Activated T-cell treated with anti-CD3 and anti-CD28 coated beads for 4 hours (primary cell): Measurements from ENCODE around the gene OR2A12.
"Not testable (repeated sequence)": the region's sequence is repeated elsewhere in the genome, so short reads cannot be mapped to it uniquely, and the experiment has no call there.

ENCODE experiments used
- DNase-seq: peaks from one replicate; pipeline ENCODE4 v3.0.0-alpha.2; 2020

OR2A12 gene

GRCh38 chr7:144085978-144086377, at the start of gene OR2A12:
Gene OR2A12, plus strand, starts transcription at chr7:144086278. Its CDS starts 8,830 bp downstream, at chr7:144095108.
- DNase-seq, result no peak

- no peak for DNase-seq
Measured at GRCh38 chr7:144036302-144036885, 49.7 kb upstream of the OR2A12 start.

GRCh38 chr7:144037414-144038035, 48.6 kb upstream of the OR2A12 start:
- no peak for DNase-seq

GRCh38 chr7:144038887-144039286, 47.2 kb upstream of the OR2A12 start:
- no peak for DNase-seq

- DNase-seq, result no peak
Measured at GRCh38 chr7:144048648-144049047, 37.4 kb upstream of the OR2A12 start, which contains the start of gene OR2A5. Gene OR2A5, plus strand, starts transcription at chr7:144048948. Its CDS starts 1,454 bp downstream, at chr7:144050402.

GRCh38 chr7:144049491-144049890, 36.6 kb upstream of the OR2A12 start:
- no peak for DNase-seq

GRCh38 chr7:144050093-144050492, 36.0 kb upstream of the OR2A12 start:
- DNase-seq, result no peak

- DNase-seq, result not testable (repeated sequence)
Measured at GRCh38 chr7:144050884-144051283, 35.2 kb upstream of the OR2A12 start.

GRCh38 chr7:144057954-144058353, 28.1 kb upstream of the OR2A12 start:
- DNase-seq, result no peak

GRCh38 chr7:144063710-144064109, 22.4 kb upstream of the OR2A12 start:
- DNase-seq, result no peak

GRCh38 chr7:144069511-144069910, 16.6 kb upstream of the OR2A12 start, which contains the start of gene OR2A25:
Gene OR2A25, plus strand, starts transcription at chr7:144069811. Its CDS starts 4,409 bp downstream, at chr7:144074220.
- DNase-seq, result no peak

GRCh38 chr7:144069953-144070352, 16.1 kb upstream of the OR2A12 start:
- no peak for DNase-seq

- DNase-seq, result no peak
Measured at GRCh38 chr7:144074374-144074773, 11.7 kb upstream of the OR2A12 start.

GRCh38 chr7:144086730-144087129, 652 bp downstream of the OR2A12 start:
- DNase-seq, result no peak

- no peak for DNase-seq
Measured at GRCh38 chr7:144087230-144087629, 1.2 kb downstream of the OR2A12 start.

GRCh38 chr7:144090667-144091066, 4.6 kb downstream of the OR2A12 start:
- no peak for DNase-seq

GRCh38 chr7:144098776-144099175, 12.7 kb downstream of the OR2A12 start:
- no peak for DNase-seq

- no peak for DNase-seq
Measured at GRCh38 chr7:144100607-144101006, 14.5 kb downstream of the OR2A12 start.

- no peak for DNase-seq
Measured at GRCh38 chr7:144102041-144102440, 16.0 kb downstream of the OR2A12 start.

GRCh38 chr7:144105211-144105610, 19.1 kb downstream of the OR2A12 start:
- no peak for DNase-seq

- DNase-seq, result no peak
Measured at GRCh38 chr7:144109283-144109682, 23.2 kb downstream of the OR2A12 start, which contains the start of gene OR2A2. Gene OR2A2, plus strand, starts transcription at chr7:144109583. Its CDS starts 0 bp downstream, at chr7:144109583.

GRCh38 chr7:144110272-144110671, 24.2 kb downstream of the OR2A12 start:
- DNase-seq, result no peak

GRCh38 chr7:144113651-144114050, 27.6 kb downstream of the OR2A12 start:
- no peak for DNase-seq

- DNase-seq, result no peak
Measured at GRCh38 chr7:144118341-144118740, 32.3 kb downstream of the OR2A12 start.

- DNase-seq, result no peak
Measured at GRCh38 chr7:144122876-144123275, 36.8 kb downstream of the OR2A12 start, which contains the start of gene OR2A14. Gene OR2A14, plus strand, starts transcription at chr7:144123176. Its CDS starts 5,937 bp downstream, at chr7:144129113.
